Fibroblast of the aortic adventitia (primary cell): ENCODE data around the gene HESX1. TPM values are rescaled to one million over a fixed set of nuclear protein-coding genes. Genes with fewer than 3 reads are reported as not detected.

Experiments
- DNase-seq: peaks from one replicate; pipeline ENCODE4 v3.0.0-alpha.2; 2010; ENCODE audit warnings: low read depth
- H3K4me3 ChIP-seq: 2 replicates; pipeline ENCODE4 v1.5.1; 2011; ENCODE audit warnings: low read depth, mild to moderate bottlenecking, control low read depth, low read length, moderate library complexity
- CTCF ChIP-seq: IDR thresholded peaks from 2 replicates; pipeline ENCODE4 v1.5.1; 2011; ENCODE audit warnings: mild to moderate bottlenecking, low read length, control low read depth, inconsistent platforms; ENCODE audit not compliant: insufficient read depth
- total RNA-seq: library from RNA; depleted of rRNA; stranded (reverse); fragments of >200 nt; gene quantifications from 2 replicates; pipeline ENCODE4 v1.2.3, GENCODE V29; 2012; ENCODE audit warnings: low replicate concordance

The HESX1 gene
- 0.81 and 2.4 TPM in 2 replicates for total RNA-seq

GRCh38 chr3:57199895-57200297 is at the start of gene HESX1:
TSS of gene HESX1 (minus strand) at chr3:57199978. CDS start at chr3:57199918, 60 bp downstream.
- no peak for DNase-seq
- H3K4me3 ChIP-seq = no peak within 1 kb of the TSS
- no peak for TF ChIP-seq CTCF

- no peak for DNase-seq
- TF ChIP-seq CTCF = no peak
- H3K4me3 ChIP-seq = no peak overlapping the region
Observed at GRCh38 chr3:57244946-57245345, 45.2 kb upstream of the HESX1 start.

- TF ChIP-seq CTCF = no peak
- H3K4me3 ChIP-seq = no peak overlapping the region
- DNase-seq = no peak
Observed at GRCh38 chr3:57234613-57235575, 35.1 kb upstream of the HESX1 start.

- DNase-seq = no peak
- no peak overlapping the region for H3K4me3 ChIP-seq
- no peak for TF ChIP-seq CTCF
Observed at GRCh38 chr3:57233799-57234198, 34.0 kb upstream of the HESX1 start.

- H3K4me3 ChIP-seq = no peak overlapping the region
- DNase-seq = no peak
- no peak for TF ChIP-seq CTCF
Observed at GRCh38 chr3:57230006-57230405, 30.2 kb upstream of the HESX1 start.

- no peak for TF ChIP-seq CTCF
- peak; percentile 60 for DNase-seq
Observed at GRCh38 chr3:57227930-57228751, 28.4 kb upstream of the HESX1 start.

More at GRCh38 chr3:57227930-57228751, 28.4 kb upstream of the HESX1 start:
- H3K4me3 ChIP-seq = peak overlapping the region; percentile 81
